SU-DHL-6 (cell line): ENCODE data around the gene SEMA3D.

Experiments used
- CTCF ChIP-seq: fragments of 200-600 bp; sonication (generic); IDR thresholded peaks from one replicate; pipeline ENCODE4 v1.5.1; 2017; ENCODE audit warnings: antibody characterized with exemption, mild to moderate bottlenecking, low read length, moderate library complexity; ENCODE audit not compliant: insufficient read depth, poor library complexity, severe bottlenecking
- EZH2phosphoT487 ChIP-seq: fragments of 200-600 bp; sonication (generic), shearing (Covaris generic); conservative IDR thresholded peaks from 2 replicates; pipeline ENCODE4 v1.6.1; 2018; ENCODE audit warnings: mild to moderate bottlenecking, antibody characterized with exemption, low read length, moderate library complexity, mixed read lengths

GRCh38 chr7:85061456-85061855, 125.4 kb downstream of the SEMA3D start:
- TF ChIP-seq CTCF (no peak), EZH2phosphoT487 (no peak)
